Skin epidermis (tissue), 12 donors: Measurements from ENCODE around the gene CLDN25.

Experiments
- H3K27ac ChIP-seq, 21 experiments: fragments of 200-600 bp; sonication (generic) in 11 of 21; one replicate each; pipeline ENCODE4 v1.5.0; 2020; ENCODE audit warnings: mild to moderate bottlenecking in 3 of 21, inconsistent platforms in 2 of 21, moderate library complexity in 2 of 21
- H3K4me3 ChIP-seq, 7 experiments: fragments of 200-600 bp; sonication (generic) in 2 of 7; one replicate each; pipeline ENCODE4 v1.5.0; 2020; ENCODE audit warnings: inconsistent platforms in 2 of 7, mild to moderate bottlenecking in 2 of 7, moderate library complexity in 1 of 7

Gene CLDN25

DNA sequence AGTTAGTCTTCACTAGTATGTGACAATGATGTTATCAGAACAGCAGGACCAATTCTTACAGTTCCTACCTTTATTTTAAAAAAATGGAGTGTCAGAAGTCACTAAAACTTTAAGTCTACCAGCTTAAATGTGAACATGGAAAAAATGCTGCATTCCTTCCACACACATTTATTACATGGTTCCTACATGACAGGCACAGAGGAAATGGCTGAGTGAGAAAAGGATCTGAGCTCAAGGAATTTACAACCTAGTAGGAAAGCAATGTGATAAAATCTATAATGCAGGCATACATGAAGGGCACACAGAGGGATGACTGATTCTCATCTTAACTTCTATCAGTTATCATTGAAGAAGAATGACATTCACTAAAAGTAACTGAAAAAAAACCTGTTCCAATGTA lies 23.0 kb downstream of the CLDN25 start:
- Histone ChIP-seq H3K27ac (no peak overlapping the region), H3K4me3 (no peak overlapping the region)

DNA sequence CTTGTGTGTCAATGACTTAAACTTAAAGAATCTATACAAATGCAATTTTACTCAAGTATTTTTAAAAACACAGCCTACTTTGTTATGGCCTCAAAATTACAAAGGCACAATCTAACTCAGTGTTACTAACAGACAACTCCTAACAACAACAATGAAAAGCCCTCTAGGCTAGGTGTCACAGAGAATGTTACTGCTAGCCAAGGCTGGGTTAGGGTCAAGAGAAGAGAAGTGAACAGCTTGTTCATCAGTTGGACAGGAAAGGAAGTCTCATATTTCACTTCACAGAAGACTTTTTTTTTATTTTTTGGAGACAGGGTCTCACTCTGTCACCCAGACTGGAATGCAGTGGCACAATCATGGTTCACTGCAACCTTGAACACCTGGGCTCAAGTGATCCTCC lies 26.0 kb downstream of the CLDN25 start:
- H3K27ac ChIP-seq: no peak overlapping the region
- no peak overlapping the region for H3K4me3 ChIP-seq

DNA sequence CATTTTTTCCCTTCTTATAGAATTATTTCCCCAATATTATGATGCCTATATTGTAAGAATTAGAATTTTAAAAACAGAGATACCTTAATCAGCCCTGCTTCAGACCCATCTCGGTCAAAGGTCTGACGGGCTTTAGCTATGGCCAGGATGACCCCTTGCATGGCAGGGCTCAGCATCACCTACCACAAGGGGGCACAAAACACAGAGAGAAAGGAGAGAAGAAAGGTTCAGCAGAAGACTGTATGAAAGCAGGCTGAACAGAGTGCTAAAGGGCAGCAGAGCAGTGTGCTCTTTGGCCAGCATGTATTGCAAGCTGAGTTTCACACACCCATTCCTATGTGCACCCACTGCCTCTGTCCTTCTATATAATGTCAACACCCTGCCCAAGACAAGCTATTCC lies 26.8 kb downstream of the CLDN25 start:
- no peak overlapping the region for H3K4me3 ChIP-seq

DNA sequence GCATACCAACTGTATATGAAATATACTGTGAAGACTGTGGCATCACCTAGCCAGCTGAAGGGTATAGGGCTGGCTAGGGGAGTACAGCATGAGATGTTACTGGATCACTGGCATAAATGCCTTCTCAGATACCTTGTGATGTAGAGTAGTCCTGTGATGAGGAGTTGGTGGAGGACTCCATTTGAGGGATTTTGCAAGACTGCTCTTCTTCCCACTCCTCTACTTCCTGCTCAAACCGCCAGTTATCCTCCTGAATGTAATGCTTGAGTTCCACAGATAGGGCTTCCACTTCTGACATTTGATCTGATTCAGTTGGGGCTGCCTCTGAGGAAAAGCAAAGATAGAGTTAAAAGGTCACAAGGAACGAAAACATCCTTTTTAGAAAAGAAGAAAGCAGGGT lies 29.3 kb downstream of the CLDN25 start:
- Histone ChIP-seq H3K27ac (no peak overlapping the region), H3K4me3 (no peak overlapping the region)

More for the DNA sequence above, 26.8 kb downstream of the CLDN25 start:
- no peak overlapping the region for H3K27ac ChIP-seq

DNA sequence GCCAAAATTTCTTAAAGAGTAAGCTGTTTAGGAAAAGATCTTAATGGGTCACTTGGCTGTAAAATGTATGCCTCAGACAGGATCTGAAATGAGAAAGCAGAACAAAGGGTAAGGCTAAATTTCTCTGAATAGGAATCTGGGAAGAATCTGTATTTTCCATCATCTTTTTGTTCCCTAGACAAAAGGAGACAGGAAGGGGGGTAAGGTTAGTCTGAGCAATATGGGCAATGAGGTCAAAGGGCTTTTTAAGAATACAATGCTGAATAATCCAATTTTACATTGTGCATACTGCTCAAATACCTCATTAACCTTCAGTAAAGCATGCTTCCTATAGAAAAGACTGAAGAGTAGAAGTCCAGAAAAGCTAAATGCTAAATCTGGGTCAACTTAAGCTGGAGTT lies 34.6 kb downstream of the CLDN25 start:
- Histone ChIP-seq H3K27ac (no peak overlapping the region), H3K4me3 (no peak overlapping the region)

DNA sequence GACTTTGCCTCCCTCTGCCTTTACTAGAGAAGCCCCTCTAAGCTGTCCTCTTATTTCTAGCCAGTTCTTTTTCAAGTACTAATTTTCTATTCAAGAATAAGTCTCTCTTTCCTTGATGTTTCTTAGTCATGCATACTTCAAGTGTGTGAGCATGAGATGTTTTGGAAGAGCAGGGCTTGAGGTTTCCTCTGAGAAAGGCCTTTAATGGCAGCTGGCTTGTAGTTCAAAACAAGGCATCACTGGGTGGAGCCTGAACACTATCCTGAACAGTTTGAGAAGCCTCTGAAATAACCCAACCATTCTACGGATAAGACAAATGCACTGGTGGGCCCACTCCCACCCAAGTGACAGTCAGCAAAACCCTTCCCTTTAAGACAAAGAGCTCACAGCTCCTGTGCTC lies 37.6 kb downstream of the CLDN25 start:
- Histone ChIP-seq H3K27ac (no peak overlapping the region), H3K4me3 (no peak overlapping the region)

DNA sequence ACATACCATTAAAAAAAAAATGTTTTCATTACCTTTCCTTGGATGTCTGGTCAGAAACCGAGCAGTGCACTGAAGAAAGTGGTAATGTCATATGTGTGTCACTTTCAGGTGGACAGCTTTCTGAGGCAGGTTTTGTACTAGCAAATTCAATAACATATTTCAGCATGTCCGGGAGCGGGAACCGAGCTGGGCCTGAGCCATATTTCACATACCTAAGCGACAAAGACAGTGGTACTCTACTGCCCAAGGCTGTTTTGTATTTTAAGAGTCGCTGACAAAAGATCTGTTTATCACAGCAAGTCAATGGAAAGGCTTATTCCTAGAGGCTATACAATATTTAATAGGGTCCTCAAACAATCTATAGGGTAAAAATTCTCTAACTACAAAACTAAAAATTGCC lies 38.0 kb downstream of the CLDN25 start:
- H3K27ac ChIP-seq: no peak overlapping the region
- no peak overlapping the region for H3K4me3 ChIP-seq

DNA sequence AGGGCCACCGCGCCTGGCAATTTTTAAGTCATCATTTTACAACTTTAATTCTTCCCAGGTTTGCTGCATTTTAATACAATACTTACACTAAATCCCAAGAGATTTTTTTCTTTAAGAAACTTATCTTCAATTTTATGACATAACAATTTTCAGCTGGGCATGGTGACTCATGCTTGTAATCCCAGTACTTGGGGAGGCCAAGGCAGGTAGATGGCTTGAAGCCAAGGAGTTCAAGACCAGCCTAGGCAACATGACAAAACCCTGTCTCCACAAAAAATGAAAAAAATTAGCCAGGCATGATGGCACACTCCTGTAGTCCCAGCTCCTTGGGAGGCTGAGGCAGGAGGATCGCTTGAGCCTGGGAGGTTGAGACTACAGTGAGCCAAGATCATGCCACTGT lies 38.8 kb downstream of the CLDN25 start:
- H3K27ac ChIP-seq: no peak overlapping the region
- no peak overlapping the region for H3K4me3 ChIP-seq

DNA sequence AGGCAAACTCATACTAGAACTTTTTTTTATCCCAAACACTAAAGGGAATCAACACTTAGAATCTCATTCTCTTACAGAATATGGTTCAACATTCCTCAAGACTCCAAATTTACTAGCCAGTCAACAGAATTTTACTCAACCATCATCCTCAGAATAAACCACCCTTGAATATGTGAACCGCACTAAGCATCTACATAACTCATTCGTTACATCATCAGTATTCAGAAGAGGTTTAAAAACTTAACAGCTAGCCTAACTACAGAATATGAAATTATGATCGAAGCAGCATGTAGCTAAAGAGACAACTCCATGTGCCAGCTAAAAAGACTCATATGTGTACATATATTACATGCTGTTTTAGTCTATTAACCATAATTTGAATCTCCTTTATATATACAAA lies 47.9 kb downstream of the CLDN25 start:
- no peak overlapping the region for H3K4me3 ChIP-seq
- no peak overlapping the region for H3K27ac ChIP-seq

DNA sequence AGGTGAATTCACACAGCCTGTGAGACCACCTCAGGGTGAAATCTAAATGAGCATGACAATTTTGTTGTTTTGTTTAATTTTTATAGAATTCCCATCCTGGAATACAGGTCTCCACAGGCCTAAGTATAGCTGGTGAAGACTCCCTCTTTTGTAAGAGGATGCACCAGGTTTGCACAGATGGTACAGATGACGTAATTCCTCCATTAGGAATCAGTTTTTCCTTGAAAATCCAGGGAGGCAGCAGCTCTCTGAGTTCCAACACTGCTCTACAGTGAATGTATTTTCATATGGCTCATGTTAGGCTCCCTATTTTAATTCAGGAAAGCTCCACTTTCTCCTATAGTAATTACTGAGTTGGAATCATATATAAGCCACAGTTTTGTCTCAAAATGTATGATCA lies 48.6 kb downstream of the CLDN25 start:
- H3K4me3 ChIP-seq: no peak overlapping the region
- H3K27ac ChIP-seq: no peak overlapping the region

DNA sequence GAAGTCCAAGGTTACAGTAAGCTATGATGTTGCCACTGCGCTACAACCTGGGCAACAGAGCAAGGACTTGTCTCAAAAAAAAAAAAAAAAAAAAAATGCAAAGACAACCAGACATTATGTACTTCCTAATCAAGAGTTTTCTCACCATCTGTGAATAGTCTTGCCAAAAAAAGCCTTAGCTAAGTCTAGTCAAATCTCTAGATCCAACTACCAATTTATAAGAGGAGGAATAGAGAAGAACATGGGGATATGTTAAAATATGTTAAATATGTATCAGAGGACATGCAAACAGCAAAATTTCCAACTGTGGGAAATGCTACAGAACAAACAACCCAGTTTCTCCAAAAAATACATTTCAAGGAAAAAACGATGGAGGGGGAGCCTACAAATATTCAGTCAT lies 50.2 kb downstream of the CLDN25 start:
- H3K27ac ChIP-seq: no peak overlapping the region

More for the DNA sequence above, 50.2 kb downstream of the CLDN25 start:
- no peak overlapping the region for H3K4me3 ChIP-seq
